HFF-Myc (cell line): ENCODE measurements around the gene SLIT1.

Source experiments
- DNase-seq: peaks from one replicate; pipeline ENCODE4 v3.0.0-alpha.2; 2011; ENCODE audit warnings: low read depth; ENCODE audit errors: extremely low read depth
- H3K4me3 ChIP-seq: replicated peaks from 2 replicates; pipeline ENCODE4 v1.5.1; 2011; ENCODE audit warnings: low read depth, mild to moderate bottlenecking, control low read depth, low read length
- CTCF ChIP-seq: IDR thresholded peaks from 2 replicates; pipeline ENCODE4 v1.5.1; 2012; ENCODE audit warnings: mild to moderate bottlenecking, low read depth, low read length, control low read depth; ENCODE audit errors: missing control alignments

Gene SLIT1

GRCh38 chr10:96951954-96952353 is 233.8 kb downstream of the SLIT1 start:
- no peak overlapping the region for H3K4me3 ChIP-seq
- DNase-seq, result no peak
- TF ChIP-seq CTCF, result no peak

DNA sequence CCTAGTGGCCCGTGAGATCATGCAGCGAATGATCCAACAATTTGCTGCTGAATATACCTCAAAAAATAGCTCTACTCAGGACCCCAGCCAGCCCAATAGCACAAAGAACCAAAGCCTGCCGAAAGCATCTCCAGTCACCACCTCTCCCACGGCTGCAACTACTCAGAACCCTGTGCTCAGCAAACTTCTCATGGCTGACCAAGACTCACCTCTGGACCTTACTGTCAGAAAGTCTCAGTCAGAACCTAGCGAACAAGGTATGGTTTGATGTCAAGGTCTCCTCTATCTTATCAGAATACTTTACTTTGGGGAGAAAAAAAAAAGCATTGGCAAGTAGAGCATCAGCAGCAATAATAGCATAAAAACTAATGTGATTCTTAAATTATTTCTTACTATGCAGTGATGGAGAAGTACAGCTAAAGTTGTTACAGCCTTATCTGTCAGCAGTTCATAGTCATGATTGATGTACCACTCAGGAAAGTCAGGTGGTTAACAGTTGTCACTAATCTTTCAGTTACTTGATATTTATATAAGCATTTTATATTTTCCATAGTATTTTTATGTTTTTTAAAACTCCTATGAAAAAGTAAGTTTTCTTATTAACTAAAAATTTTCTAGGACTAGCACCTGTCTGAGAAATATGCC is 236.6 kb downstream of the SLIT1 start:
- H3K4me3 ChIP-seq, result no peak overlapping the region
- TF ChIP-seq CTCF, result no peak
- DNase-seq, result no peak
